B cell (primary cell): Measurements from ENCODE around the gene CACNG8. TPM values are rescaled to one million over a fixed set of nuclear protein-coding genes. Genes with fewer than 3 reads are reported as not detected.

Source experiments
- ATAC-seq: fragments of 200-7000 bp; cut with Tn5 transposase; one replicate; pipeline ENCODE4 v1.10.0; 2021; ENCODE audit warnings: low read depth, mild to moderate bottlenecking, moderate number of reproducible peaks, moderate library complexity
- CTCF ChIA-PET: fragments of 350-600 bp; sonication (Branson Sonifier 250); formaldehyde crosslinking; loops from one replicate; lab custom pipeline; 2021; ENCODE audit warnings: antibody characterized with exemption, inconsistent platforms; lab: Charles Lee
- POLR2A ChIA-PET: fragments of 350-600 bp; sonication (Branson Sonifier 250); formaldehyde crosslinking; loops from one replicate; lab custom pipeline; 2021; ENCODE audit warnings: antibody characterized with exemption; lab: Charles Lee
- DNase-seq: peaks from one replicate; pipeline ENCODE4 v3.0.0; 2013
- H2AFZ ChIP-seq: 2 replicates; pipeline ENCODE4 v1.6.1; 2012; ENCODE audit warnings: mild to moderate bottlenecking, low read depth, low read length; ENCODE audit not compliant: insufficient read depth, poor library complexity, severe bottlenecking
- H3K27ac ChIP-seq, 2 donors: 1 replicate in 1 of 2; 2 replicates in 1 of 2; pipeline ENCODE4 v1.5.1; 2012 to 2013; ENCODE audit warnings: low read length in 2 of 2, mild to moderate bottlenecking in 2 of 2, moderate library complexity in 1 of 2
- H3K27me3 ChIP-seq, 4 experiments: fragments of 200-600 bp in 1 of 4; sonication (generic) in 1 of 4; replicated peaks in 1 of 4; 1 replicate in 2 of 4; 2 replicates in 2 of 4; pipeline versions ENCODE4 v1.6.1 to v1.7.0; 2013 to 2016; ENCODE audit warnings: low read length in 3 of 4, mild to moderate bottlenecking in 2 of 4, mixed read lengths in 1 of 4, moderate library complexity in 1 of 4; ENCODE audit not compliant: insufficient read depth in 4 of 4, control insufficient read depth in 3 of 4; ENCODE audit errors: control extremely low read depth in 1 of 4
- H3K36me3 ChIP-seq, 2 experiments: replicated peaks in 1 of 2; 1 replicate in 1 of 2; 2 replicates in 1 of 2; pipeline versions ENCODE4 v1.6.1 to v1.7.1; 2013; ENCODE audit warnings: low read length in 1 of 2; ENCODE audit not compliant: insufficient read depth in 2 of 2, control insufficient read depth in 1 of 2; ENCODE audit errors: control extremely low read depth in 1 of 2, extremely low read depth in 1 of 2
- H3K4me1 ChIP-seq, 2 donors: fragments of 200-600 bp in 1 of 2; sonication (generic) in 1 of 2; 1 replicate in 1 of 2; 2 replicates in 1 of 2; pipeline versions ENCODE4 v1.5.1 to v1.6.1; 2013 to 2017; ENCODE audit warnings: low read length in 2 of 2; ENCODE audit not compliant: control insufficient read depth in 2 of 2, insufficient read depth in 2 of 2
- H3K4me2 ChIP-seq: replicated peaks from 2 replicates; pipeline ENCODE3; 2012; ENCODE audit warnings: mild to moderate bottlenecking, low read depth, low read length; ENCODE audit not compliant: poor library complexity, severe bottlenecking
- H3K4me3 ChIP-seq, 5 experiments: fragments of 200-600 bp in 1 of 5; sonication (generic) in 1 of 5; 1 replicate in 3 of 5; 2 replicates in 2 of 5; pipeline versions ENCODE4 v1.5.1 to v1.7.0; 2011 to 2016; ENCODE audit warnings: low read length in 4 of 5, mild to moderate bottlenecking in 4 of 5, low read depth in 2 of 5, control low read depth in 1 of 5, moderate library complexity in 1 of 5; ENCODE audit not compliant: insufficient read depth in 1 of 5; ENCODE audit errors: control extremely low read depth in 1 of 5, extremely low read depth in 1 of 5
- H3K79me2 ChIP-seq: fragments of 200-600 bp; sonication (generic); one replicate; pipeline ENCODE4 v1.6.0; 2016; ENCODE audit warnings: low read length; ENCODE audit not compliant: control insufficient read depth, insufficient read depth
- H3K9ac ChIP-seq: fragments of 200-600 bp; sonication (generic); 2 replicates; pipeline ENCODE4 v1.6.1; 2017; ENCODE audit warnings: mild to moderate bottlenecking, low read length, moderate library complexity
- H3K9me3 ChIP-seq, 3 donors: one replicate each; pipeline versions ENCODE4 v1.6.1 to v1.7.1; 2013; ENCODE audit warnings: low read length in 2 of 3; ENCODE audit not compliant: control insufficient read depth in 2 of 3, insufficient read depth in 1 of 3; ENCODE audit errors: control extremely low read depth in 1 of 3
- H4K20me1 ChIP-seq: 2 replicates; pipeline ENCODE4 v1.6.0; 2012; ENCODE audit warnings: mild to moderate bottlenecking, low read length; ENCODE audit not compliant: insufficient read depth, control insufficient read depth, poor library complexity, severe bottlenecking
- H3K27ac Mint-ChIP-seq: one replicate; pipeline ENCODE4 v1.8.0; 2021; ENCODE audit warnings: mixed read lengths
- H3K27me3 Mint-ChIP-seq: one replicate; pipeline ENCODE4 v1.8.0; 2021; ENCODE audit warnings: mixed read lengths
- H3K4me1 Mint-ChIP-seq: one replicate; pipeline ENCODE4 v1.8.0; 2021; ENCODE audit warnings: mixed read lengths
- H3K4me3 Mint-ChIP-seq: one replicate; pipeline ENCODE4 v1.8.0; 2021; ENCODE audit warnings: mixed read lengths
- H3K9me3 Mint-ChIP-seq: one replicate; pipeline ENCODE4 v1.8.0; 2022; ENCODE audit warnings: mixed read lengths; ENCODE audit not compliant: insufficient read depth
- CTCF ChIP-seq: fragments of 200-600 bp; IDR thresholded peaks from one replicate; pipeline ENCODE4 v1.8.0; 2022; ENCODE audit warnings: antibody characterized with exemption, mild to moderate bottlenecking
- EZH2 ChIP-seq: IDR thresholded peaks from 2 replicates; pipeline ENCODE4 v1.6.1; 2012; ENCODE audit warnings: borderline replicate concordance, low read depth, mild to moderate bottlenecking, moderate library complexity, low read length; ENCODE audit not compliant: insufficient read depth, poor library complexity, severe bottlenecking
- WGBS: methylation state at CpG from one replicate; pipeline ENCODE4 v1.1.5; 2013; ENCODE audit warnings: missing lambda C conversion rate; ENCODE audit not compliant: insufficient coverage; 5-methylcytosine and 5-hydroxymethylcytosine counted together
- intact Hi-C: fragments of 100-400 bp; cut with micrococcal nuclease; formaldehyde crosslinking; loops from one replicate; pipeline ENCODE4 v1.10.0; 2022
- polyA plus RNA-seq: library from polyadenylated mRNA; depleted of rRNA; stranded (reverse); fragments of >200 nt; gene quantifications from 2 replicates; pipeline ENCODE4 v1.2.3, GENCODE V29; 2012
- total RNA-seq, 2 donors: library from RNA; stranded (reverse); fragments of 120-200 nt in 1 of 2; gene quantifications; 1 replicate in 1 of 2; 2 replicates in 1 of 2; pipeline versions ENCODE4 v1.2.3 to v1.2.4, GENCODE V29; 2013 to 2022

Gene CACNG8
- total and polyA plus RNA-seq, 2 donors (not counting 1 experiment from before 2014, with no cell fraction given): not detected

GRCh38 chr19:53951436-53951835, 11.3 kb upstream of the CACNG8 start:
- H3K27me3 ChIP-seq: peaks cover 0 to 8% (median 0%) of the 10 kb centered on the region in 4 experiments
- no peak overlapping the region for H3K4me2 ChIP-seq
- ATAC-seq (no peak), DNase-seq (no peak)
- H2AFZ ChIP-seq: no peak overlapping the region
- H3K4me1 ChIP-seq: no peaks in the 10 kb centered on the region
- POLR2A ChIA-PET: no interaction called here
- no peaks in the 10 kb centered on the region for H4K20me1 ChIP-seq
- H3K79me2 ChIP-seq: no peaks in the 10 kb centered on the region
- CTCF ChIA-PET: interaction anchor here (0.8 kb wide), 1 partner anchor 159 kb away, joined by 3 read pairs; no protein-coding TSS in a partner anchor
- no peak overlapping the region for H3K27ac ChIP-seq
- Mint-ChIP-seq H3K4me3 (no peak overlapping the region), H3K4me1 (no peaks in the 10 kb centered on the region), H3K9me3 (no peaks in the 10 kb centered on the region), H3K27me3 (peaks cover 20% of the 10 kb centered on the region), H3K27ac (no peak overlapping the region)
- no peak overlapping the region for H3K4me3 ChIP-seq
- no peak overlapping the region for H3K9ac ChIP-seq
- TF ChIP-seq CTCF (no peak), EZH2 (no peak)
- H3K36me3 ChIP-seq: no peaks in the 10 kb centered on the region
- intact Hi-C loops: no loop called here
- 20% methylated on average over 7 of the region's 11 CpGs for WGBS
- peaks cover 0 to 13% (median 2%) of the 10 kb centered on the region in 3 donors for H3K9me3 ChIP-seq

- H3K4me3 ChIP-seq: no peak overlapping the region
- intact Hi-C loops: no loop called here
- peaks cover 0 to 13% (median 2%) of the 10 kb centered on the region in 3 donors for H3K9me3 ChIP-seq
- no peak overlapping the region for H3K4me2 ChIP-seq
- Mint-ChIP-seq H3K27me3 (peaks cover 20% of the 10 kb centered on the region), H3K27ac (no peak overlapping the region), H3K4me3 (no peak overlapping the region), H3K9me3 (no peaks in the 10 kb centered on the region), H3K4me1 (no peaks in the 10 kb centered on the region)
- H3K27ac ChIP-seq: no peak overlapping the region
- no peak overlapping the region for H2AFZ ChIP-seq
- ATAC-seq: no peak
- peaks cover 0 to 10% (median 0%) of the 10 kb centered on the region in 4 experiments for H3K27me3 ChIP-seq
- CTCF ChIA-PET: no interaction called here
- no peak overlapping the region for H3K9ac ChIP-seq
- H3K4me1 ChIP-seq: no peaks in the 10 kb centered on the region
- POLR2A ChIA-PET: no interaction called here
- H3K36me3 ChIP-seq: no peaks in the 10 kb centered on the region
- no peak for TF ChIP-seq EZH2
- no peak for TF ChIP-seq CTCF
- H3K79me2 ChIP-seq: no peaks in the 10 kb centered on the region
- H4K20me1 ChIP-seq: no peaks in the 10 kb centered on the region
- DNase-seq: no peak
- WGBS: no CpG with 5 or more reads among the region's 9 CpGs
These were observed 10.8 kb upstream of the CACNG8 start for GRCh38 chr19:53951947-53952346.
